Stimulated activated CD4-positive, alpha-beta T cell treated with anti-CD3 and anti-CD28 coated beads, Interleukin-1b, Interleukin-23, amount 100 ng/mL, for 48 hours (primary cell): ENCODE results near the gene PEDS1.
"Not testable (repeated sequence)": the region's sequence is repeated elsewhere in the genome, so short reads cannot be mapped to it uniquely, and the experiment has no call there.

ENCODE experiments used
- DNase-seq: peaks from one replicate; pipeline ENCODE4 v3.0.0-alpha.2; 2020

The PEDS1 gene

GRCh38 chr20:50111120-50111828, 42.2 kb downstream of the PEDS1 start:
- DNase-seq, result peak; percentile 68

- peak; percentile 62 for DNase-seq
Observed at GRCh38 chr20:50110141-50111047, 43.1 kb downstream of the PEDS1 start.

- no peak for DNase-seq
Observed at GRCh38 chr20:50108556-50109235, 44.8 kb downstream of the PEDS1 start.

- DNase-seq, result no peak
Observed at GRCh38 chr20:50107796-50108331, 45.7 kb downstream of the PEDS1 start.

GRCh38 chr20:50107086-50107660, 46.4 kb downstream of the PEDS1 start:
- DNase-seq, result no peak

- not testable (repeated sequence) for DNase-seq
Observed at GRCh38 chr20:50106669-50107068, 46.9 kb downstream of the PEDS1 start.
